Measurements from ENCODE around the gene CD226. TPM values are rescaled to one million over a fixed set of nuclear protein-coding genes. Genes with fewer than 3 reads are reported as not detected.
A peak's percentile ranks its signal among the peaks of the same experiment; 100 is the strongest.
"Not testable (repeated sequence)": the region's sequence is repeated elsewhere in the genome, so short reads cannot be mapped to it uniquely, and the experiment has no call there.

The CD226 gene
- polyA plus RNA-seq, 1 donor, result 3.4 TPM

DNA sequence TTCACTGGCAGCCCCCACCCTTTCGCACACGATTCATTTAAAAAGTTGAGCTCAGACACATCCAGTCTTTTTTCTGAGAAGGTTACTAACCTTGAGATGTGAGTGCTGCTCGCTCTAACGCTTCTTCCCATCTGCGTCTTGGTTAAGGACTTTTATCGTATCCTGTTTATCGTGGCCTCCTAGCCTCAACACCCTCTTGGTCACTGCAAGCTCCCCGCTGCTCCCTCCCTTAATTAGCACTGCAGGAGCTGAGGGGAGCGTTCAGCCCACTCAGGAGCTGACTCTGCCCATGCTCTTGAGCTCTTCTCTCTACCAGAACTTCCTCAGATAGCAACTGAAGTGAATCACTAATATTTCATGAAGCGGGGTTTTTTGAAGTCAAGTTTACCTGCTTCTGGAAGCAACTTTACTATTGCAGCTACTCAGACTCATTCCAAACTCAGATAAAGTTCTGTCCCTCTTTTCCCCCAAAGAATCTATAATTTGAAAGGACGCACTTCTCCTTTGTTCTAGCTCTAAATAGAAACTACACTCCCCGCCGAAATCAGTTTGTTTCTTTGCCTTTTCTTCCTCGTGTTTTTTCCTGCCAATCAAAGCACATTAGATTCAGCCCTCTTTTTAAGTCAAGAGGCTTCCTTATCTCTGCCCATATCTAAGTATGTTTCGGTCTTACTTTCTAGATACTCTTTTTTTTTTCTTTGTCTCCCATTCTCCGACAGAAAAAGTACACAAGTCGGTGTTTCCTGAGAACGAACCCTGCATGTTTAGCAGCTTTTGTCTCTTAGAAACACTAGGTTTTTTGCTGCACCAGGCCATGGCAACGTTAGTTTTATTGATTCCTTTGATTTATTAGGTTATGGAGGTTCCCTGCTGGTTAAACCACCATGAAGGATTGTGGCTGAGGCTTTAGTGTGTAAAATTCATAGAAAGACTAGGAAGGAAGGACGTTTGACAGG, 9.3 kb upstream of the CD226 start:
- DNase-seq, result no peak

DNA sequence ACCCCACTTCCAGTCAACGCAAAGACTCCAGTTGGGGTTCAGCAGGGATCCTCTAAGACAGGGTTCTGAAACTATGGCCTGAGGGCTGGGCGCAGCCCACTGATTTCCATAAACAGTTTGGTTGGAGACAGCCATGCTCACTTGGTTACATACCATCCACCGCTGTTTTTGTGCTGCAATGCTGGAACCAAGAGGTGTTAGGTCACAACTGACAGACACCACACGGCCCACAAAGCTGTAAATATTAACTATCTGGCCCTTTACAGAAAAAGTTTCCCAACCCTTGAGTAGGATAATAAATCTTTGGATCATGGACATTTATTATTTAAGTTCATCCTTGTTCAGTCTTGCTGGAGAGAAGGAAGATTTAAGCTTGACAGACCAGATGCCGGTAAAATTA, 8.4 kb upstream of the CD226 start:
- peak; percentile 38 for DNase-seq

DNA sequence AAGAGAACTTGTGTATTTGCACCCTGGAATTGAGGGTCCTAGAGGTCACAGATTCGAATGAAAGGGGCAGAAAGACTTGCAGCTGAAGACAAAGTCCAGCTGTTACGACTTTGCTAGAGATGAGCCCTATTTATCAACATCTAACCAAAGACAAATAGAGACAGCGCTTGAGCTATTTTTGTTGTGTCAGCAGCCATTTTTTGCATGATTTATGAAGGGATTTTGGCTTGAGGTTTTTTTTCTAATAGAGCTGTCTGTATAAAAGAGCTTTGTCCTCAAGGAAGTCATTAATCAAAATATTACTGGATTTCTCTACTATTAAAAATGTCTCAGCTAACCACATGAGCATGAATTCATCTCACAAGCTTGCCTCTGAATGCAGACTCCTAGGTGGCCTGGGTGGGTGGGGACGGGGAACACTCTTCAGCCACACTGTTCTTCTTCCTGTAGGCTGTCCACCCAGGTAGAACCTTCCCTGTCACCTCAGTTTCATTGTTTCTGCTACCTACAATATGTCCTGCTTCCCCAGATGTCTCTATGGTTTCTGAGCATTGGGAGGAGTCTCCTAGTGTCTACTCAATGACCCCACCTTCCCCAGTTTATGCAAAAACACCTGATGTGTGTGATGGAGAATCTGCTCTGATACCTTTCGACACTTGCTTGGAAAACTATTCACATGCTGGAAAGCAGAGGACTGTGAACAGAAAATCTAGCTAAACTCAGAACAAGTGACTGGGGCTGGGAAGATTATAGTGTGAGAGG, 7.2 kb upstream of the CD226 start:
- DNase-seq, result no peak

DNA sequence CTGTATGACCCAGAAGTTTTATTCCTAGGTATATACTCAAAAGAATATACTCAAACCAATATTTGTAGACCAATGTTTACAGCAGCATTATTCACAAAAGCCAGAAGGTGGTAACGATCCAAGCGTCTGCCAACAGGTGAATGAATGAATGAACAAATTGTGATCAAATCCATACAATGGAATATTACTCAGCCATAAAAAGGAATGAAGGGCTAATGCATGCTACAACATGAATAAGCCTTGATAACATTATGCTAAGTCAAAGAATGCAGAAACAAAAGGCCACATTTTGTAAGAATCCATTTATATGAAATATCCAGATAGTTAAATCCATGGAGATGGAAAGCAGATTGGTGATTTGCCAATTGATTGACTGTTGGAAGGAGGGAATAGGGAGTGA, 5.5 kb upstream of the CD226 start:
- no peak for DNase-seq

DNA sequence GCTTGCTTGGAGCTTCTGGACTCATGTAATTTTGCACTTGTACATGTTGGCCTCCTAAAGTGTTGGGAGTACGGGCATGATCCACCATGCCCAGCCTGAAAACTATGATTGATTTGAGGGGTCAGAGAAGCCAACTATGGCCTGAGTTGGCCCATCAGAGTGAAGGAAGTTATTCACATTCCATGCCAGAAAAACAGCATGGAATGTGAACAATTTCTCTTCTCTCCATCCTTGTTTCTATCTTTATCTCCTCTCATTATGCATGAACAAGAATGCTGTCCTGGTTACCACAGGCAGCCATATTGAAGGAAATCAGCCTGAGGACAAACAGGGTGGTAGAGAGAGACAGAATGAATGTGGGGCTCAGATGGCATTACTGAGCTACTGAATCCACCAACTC, 3.5 kb upstream of the CD226 start:
- no peak for DNase-seq

DNA sequence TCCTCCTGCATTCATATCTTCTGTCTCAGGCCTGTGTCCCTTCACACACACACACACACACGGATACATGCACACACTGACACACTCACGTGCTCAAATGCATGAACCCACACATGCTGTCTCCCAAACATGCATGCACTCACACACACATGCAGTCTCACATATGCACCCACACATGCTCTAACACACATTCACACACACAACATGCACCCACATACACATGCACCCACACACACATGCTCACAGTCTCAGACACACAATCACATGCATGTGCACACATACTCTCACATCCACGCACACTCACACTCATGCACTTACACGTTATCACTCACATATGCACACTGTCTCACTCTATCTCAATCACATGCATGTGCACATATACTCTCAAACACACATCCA, 1.9 kb upstream of the CD226 start:
- no peak for DNase-seq

DNA sequence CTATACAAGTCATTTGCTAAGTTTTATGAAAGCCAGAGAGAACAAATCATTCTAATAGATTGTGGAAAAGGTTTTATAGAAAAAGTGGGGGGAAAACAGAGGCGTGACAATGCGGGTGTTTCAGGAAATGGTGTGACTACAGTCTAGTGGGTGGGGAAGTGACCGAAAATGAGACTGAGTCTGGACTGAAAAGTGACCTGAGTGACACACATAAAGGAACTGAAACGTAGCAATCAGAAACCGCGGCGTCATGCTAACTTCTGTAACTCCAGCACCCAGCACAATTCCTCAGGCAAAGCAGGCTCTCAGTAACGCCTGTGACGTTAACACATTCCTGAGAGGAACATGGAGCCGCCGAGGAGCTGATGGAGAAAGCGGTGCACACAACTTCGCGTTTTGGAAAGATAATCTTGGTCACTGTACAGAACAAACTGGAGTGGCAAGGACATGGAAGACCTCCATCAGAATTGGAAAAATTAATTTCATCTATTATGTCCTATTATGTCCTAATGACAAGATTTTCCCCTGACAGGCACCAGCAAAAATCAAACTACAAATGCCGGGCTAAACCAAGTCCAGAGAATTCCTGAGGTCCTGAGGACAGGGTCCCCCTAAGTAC, 1.4 kb upstream of the CD226 start:
- no peak for DNase-seq

DNA sequence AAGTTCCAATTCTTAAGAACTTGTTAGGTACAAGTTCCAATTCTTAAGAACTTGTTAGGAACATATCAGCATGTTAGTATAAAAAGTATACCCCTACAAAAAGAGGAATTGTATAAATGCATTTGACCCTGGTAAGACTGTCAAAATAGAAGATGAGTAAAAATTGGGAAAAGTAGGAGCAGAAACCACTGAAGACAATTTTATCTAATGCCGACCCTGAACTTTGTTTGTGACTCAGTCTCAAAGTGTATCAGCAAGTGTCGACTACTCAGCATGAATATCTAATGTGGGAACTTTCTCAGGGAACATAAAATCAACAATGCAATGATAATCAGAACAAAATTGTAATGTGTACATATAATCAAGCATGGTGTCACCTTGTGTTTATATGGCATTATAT, 583 bp upstream of the CD226 start:
- no peak for DNase-seq

DNA sequence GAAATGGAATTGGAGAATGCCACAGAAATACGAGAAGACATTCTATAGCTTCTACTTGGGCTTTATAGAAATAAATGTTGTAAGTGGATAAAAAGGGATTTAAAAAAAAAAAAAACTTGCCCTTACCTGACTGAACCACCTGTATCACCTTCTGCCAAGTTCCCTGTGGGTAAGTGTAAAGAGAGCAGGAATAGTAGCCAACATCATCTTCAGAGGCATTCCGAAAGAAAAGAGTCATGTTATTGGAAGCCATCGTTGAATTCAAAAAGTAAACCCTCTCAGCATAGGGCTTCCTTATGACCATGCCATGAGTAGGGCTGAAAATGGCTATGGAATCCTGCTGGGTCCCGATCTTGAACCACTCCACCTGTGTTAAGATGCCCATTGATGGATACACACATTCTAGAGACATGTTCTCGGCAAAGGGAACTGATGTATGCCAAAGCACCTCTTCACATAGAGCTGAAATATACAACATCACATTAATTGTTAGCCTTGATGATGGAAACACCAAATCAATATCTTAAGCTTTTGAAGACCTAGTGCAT, 991 bp downstream of the CD226 start:
- no peak for DNase-seq

DNA sequence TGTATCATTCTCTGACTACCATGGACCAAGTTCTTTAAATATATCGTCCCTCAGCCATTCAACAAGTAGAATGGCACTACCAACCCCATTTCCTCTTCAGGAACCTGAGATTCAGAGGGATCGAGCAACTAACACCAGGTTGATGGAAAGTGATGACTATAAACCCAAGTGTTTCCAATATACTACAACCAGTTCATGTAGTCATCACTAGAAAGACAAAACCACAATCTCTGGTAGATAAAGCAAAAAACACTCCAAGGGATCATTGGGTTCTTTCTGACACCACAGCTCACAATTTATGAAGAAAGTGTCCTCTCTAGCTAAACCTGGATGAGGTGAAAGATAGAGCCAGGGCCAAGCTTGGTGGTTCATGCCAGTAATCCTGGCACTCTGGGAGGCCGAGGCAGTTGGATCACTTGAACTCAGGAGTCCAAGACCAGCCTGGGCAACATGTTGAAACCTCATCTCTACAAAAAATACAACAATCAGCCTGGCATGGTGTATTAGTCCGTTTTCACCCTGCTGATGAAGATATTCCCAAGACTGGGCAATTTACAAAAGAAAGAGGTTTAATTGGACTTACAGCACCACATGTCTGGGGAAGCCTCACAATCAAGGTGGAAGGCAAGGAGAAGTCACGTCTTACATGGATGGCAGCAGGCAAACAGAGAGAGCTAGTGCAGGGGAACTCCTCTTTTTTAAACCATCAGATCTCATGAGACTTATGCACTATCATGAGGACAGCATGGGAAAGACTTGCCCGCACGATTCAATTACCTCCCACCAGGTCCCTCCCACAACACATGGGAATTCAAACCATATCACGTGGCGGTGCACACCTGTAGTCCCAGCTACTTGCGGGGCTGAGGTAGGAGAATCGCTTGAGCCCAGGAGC, 2.2 kb downstream of the CD226 start:
- DNase-seq, result no peak

DNA sequence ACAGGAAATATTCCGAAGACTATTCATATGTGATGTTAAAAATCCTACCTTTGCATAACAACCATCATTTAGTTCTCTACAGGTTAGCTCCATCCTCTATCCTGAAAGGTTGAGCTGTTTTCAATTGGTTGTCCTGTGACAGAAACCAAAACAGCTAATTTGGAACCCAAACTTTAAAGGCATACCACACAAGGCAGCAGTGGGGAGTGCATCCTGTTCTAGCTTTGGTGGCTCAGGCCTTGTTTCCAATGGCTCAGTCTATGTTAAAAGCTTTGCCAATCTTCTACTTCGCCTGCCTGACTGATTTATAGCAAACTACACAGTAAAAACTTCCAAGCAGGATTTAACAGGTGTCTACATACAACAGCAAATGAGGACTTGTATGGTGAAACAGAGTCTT, 3.2 kb downstream of the CD226 start:
- DNase-seq, result no peak

DNA sequence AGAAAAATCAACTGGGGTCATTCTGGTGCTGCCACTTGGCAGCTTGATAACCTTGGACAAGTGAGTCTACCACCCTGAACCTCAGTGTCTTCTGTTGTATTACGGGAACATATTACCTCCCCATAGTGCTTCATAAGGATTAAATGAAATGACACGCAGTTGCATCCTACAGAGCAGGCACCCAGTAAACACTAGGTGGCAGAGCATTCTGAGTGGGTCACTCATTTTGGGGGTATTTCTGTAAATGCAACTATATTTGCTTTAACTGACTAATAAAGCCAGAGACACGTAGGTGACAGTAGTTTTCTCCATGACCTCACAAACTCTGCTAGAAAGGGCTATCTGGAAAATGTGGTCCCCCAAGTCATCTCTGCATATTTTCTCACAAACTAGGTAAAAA, 4.7 kb downstream of the CD226 start:
- no peak for DNase-seq

DNA sequence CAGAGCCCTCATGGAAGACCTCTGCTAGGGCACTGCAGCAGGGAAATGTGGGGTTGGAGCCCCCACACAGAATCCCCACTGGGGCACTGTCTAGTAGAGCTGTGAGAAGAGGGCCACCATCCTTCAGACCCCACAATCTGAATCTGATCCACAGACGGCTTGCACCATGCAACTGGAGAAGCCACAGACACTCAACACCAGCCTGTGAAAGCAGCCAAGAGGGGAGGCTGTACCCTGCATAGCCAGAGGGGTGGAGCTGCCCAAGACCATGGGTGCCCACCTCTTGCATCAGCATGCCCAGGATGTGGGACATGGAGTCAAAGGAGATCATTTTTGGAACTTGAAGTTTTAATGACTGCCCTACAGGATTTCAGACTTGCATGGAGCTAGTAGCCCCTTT, 6.5 kb downstream of the CD226 start:
- no peak for DNase-seq

DNA sequence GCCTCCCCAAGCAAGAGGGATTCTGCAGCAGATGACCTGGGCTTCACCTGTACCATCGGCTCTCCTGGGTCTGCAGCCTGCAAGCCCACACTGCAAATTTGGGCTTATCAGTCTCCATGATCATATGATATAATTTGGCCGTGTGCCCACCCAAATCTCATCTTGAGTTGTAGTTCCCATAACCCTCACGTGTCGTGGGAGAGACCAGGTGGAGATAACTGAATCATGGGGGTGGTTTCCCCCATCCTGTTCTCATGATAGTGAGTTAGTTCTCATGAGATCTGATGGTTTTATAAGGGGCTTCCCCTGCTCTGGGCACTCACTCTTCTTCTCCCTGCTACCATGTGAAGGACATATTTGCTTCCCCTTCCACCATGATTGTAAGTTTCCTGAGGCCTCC, 7.9 kb downstream of the CD226 start:
- not testable (repeated sequence) for DNase-seq

DNA sequence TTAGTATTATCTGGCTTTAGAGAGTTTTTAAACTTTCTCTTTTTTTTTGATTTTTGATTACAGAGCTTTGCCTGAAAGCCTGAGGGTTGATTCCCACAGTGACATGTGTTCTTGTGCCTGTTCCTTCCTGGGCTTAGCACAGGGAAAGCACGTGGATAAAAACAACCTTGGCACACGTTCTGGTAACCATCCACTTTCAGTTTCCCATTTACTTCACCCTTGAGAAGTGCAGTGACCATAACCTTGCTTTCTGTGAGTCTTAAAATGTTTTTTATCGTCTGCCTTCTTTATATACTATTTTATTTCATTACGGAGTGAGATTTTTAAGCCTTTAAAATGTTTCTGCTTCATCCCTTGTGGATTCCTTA, 11.5 kb downstream of the CD226 start:
- no peak for DNase-seq

DNA sequence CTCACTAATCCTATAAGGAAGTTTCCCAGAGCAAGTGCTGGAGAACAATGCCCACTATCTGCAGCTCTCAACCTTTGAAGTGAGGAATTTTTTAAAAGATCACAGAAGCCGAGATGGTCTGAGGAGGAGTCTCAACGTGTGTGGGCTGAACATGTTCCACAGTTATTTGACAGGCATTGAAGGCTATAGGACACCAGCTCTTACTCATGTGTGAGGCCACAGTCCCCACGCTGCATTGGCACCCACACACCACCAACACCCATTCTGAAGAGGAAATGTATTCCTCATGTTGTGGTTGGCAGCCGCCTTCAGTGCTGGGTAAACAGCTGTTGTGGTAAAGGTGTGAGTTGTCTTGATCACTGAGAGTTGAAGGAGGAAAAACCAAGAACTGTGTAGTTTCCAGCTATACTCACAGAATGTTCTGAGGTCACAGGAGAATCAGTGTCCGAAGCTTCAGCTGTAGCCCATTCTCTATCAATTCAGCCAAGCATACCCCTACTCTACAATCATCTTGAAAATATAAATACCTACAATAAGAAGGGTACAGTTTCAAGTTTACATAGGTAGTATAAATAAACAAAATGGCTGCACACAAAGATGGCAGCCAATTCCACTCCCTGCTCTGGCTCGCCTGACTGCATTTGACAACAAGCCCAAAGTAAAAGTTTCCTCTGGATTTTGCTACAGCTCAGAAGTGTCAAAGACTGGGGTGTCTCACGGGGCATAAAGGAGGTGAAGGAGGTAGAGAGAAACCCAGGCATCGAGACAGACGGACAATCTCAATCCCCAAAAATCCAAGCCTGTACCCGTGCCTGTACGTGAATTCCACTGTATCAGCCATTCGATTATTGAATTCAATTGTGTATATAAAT, 12.1 kb downstream of the CD226 start:
- no peak for DNase-seq

DNA sequence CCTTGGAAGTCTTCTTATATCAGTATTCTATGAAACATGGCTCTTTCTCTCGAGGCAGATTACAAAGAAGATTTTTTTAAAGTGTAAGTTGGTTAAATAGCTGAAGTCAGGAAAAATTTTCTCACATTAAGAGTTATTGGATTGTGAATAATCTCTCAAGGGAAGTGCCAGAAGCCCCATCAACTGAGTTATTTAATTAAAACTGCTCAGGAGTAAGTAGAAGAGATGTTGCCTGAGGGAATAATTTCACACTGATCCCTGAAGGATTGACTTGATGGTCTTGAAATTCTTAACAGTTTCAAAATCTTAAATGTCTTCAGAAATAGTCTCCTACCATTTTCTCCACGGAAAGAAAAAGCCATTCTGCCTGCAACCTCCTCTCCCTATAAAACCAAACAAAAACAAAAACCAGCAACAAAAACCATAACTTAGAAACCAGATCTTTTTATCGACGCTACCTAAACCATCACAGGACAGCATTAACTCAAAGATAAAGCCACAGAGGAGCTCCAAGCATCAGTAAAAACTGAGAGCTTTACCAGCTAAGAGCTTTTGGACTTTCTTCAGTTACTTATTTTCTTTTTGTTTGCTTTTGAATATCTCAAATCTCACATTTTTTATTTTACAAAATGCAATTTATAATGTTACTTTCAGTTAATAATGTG, 12.9 kb downstream of the CD226 start:
- no peak for DNase-seq

DNA sequence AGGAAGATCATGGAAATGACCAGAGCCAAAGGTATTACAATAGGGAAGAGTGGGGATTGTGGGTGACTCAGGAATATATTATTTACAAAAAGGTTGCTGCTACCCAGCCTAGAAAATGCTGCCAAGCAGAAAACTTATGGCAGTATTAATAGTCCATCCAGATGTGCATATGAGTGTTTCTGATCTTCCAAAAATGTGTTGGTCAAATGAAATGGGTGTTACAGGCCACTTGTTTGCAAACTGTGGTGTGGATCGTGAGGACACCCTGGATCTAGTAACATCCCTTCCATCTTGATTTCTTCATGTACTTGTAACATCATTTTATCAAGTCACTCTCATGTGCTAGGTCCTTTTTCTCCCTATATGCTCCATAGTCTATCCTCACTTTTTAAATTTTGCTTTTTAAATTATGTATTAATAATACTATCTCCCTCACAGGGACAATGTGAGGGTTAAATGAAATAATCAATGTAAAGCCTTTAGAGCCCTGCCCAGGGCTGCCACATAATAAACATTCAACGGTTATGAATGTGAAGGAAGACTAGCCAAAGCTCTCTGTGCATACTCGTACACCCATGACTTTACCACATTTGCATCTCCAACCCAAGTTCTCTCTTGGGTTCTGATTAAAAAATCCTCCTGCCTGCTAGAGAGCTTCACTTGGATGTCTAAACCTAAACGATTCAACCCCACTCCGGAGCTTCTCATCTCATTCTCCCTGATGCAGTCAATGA, 18.5 kb downstream of the CD226 start:
- no peak for DNase-seq

DNA sequence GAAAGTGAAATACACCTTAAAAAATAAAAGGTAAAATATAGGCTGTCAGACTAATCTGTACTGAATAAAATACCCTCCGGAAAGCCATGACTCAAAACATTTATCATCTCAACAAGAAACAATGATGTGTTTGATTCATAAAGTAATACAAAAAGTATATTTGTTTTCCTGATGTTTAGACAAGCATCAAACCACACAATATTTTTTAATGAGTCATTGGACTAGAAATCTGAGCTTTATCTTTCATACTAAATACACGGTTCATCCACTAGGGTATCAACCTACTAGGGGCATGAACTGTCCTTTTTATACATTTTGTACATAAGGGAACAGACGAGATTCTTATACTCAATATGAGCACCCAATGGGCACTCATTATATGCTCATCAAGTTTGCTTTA, 31.3 kb downstream of the CD226 start:
- DNase-seq, result no peak
